ENCODE measurements around the gene SMURF1.

SMURF1 gene

GRCh38 chr7:99014113-99014985, 129.6 kb downstream of the SMURF1 start:
- TF ChIP-seq FOXP2 (optimal IDR thresholded peaks at IDR 0.05; ENCODE audit: borderline replicate concordance, extremely low read depth, extremely low read length, insufficient read depth), result no peak
- no peak for TF ChIP-seq POLR2AphosphoS5 (IDR thresholded peaks at IDR 0.05; ENCODE audit: low read depth, low read length)
- no peak for TF ChIP-seq REST (IDR thresholded peaks at IDR 0.05; ENCODE audit: insufficient read depth in 1 of 2, low read depth in 2 of 2, low read length in 2 of 2)
- TF ChIP-seq SIN3A (IDR thresholded peaks at IDR 0.05; ENCODE audit: borderline replicate concordance, insufficient read depth, low read length), result no peak
- TF ChIP-seq TAF1 (IDR thresholded peaks at IDR 0.05; ENCODE audit: borderline replicate concordance, insufficient read depth, low read length), result no peak

GRCh38 chr7:99013266-99014112, 130.4 kb downstream of the SMURF1 start:
- TF ChIP-seq TAF1 (IDR thresholded peaks at IDR 0.05; ENCODE audit: borderline replicate concordance, insufficient read depth, low read length) (no peak), SIN3A (IDR thresholded peaks at IDR 0.05; ENCODE audit: borderline replicate concordance, insufficient read depth, low read length) (no peak), REST (IDR thresholded peaks at IDR 0.05; ENCODE audit: insufficient read depth in 1 of 2, low read depth in 2 of 2, low read length in 2 of 2) (no peak), POLR2AphosphoS5 (IDR thresholded peaks at IDR 0.05; ENCODE audit: low read depth, low read length) (no peak), FOXP2 (optimal IDR thresholded peaks at IDR 0.05; ENCODE audit: borderline replicate concordance, extremely low read depth, extremely low read length, insufficient read depth) (no peak)

- TF ChIP-seq TAF1 (IDR thresholded peaks at IDR 0.05; ENCODE audit: borderline replicate concordance, insufficient read depth, low read length) (no peak), REST (IDR thresholded peaks at IDR 0.05; ENCODE audit: insufficient read depth in 1 of 2, low read depth in 2 of 2, low read length in 2 of 2) (no peak), FOXP2 (optimal IDR thresholded peaks at IDR 0.05; ENCODE audit: borderline replicate concordance, extremely low read depth, extremely low read length, insufficient read depth) (no peak), POLR2AphosphoS5 (IDR thresholded peaks at IDR 0.05; ENCODE audit: low read depth, low read length) (no peak), SIN3A (IDR thresholded peaks at IDR 0.05; ENCODE audit: borderline replicate concordance, insufficient read depth, low read length) (no peak)
These were observed 131.2 kb downstream of the SMURF1 start for GRCh38 chr7:99012722-99013121.

- TF ChIP-seq TAF1 (IDR thresholded peaks at IDR 0.05; ENCODE audit: borderline replicate concordance, insufficient read depth, low read length) (no peak), SIN3A (IDR thresholded peaks at IDR 0.05; ENCODE audit: borderline replicate concordance, insufficient read depth, low read length) (no peak), FOXP2 (optimal IDR thresholded peaks at IDR 0.05; ENCODE audit: borderline replicate concordance, extremely low read depth, extremely low read length, insufficient read depth) (no peak), REST (IDR thresholded peaks at IDR 0.05; ENCODE audit: insufficient read depth in 1 of 2, low read depth in 2 of 2, low read length in 2 of 2) (no peak), POLR2AphosphoS5 (IDR thresholded peaks at IDR 0.05; ENCODE audit: low read depth, low read length) (no peak)
These were observed 132.1 kb downstream of the SMURF1 start for GRCh38 chr7:99011706-99012404.

All from PFSK-1 (cell line).